IMR-90 (cell line): ENCODE results near the gene ADAMTSL5. TPM values are rescaled to one million over a fixed set of nuclear protein-coding genes. Genes with fewer than 3 reads are reported as not detected.

Experiments used
- ATAC-seq: fragments of 200-7000 bp; cut with Tn5 transposase; 2 replicates; pipeline ENCODE4 v1.9.1; 2020; ENCODE audit warnings: low read depth, mild to moderate bottlenecking, moderate library complexity
- BruUV-seq: library from RNA; stranded (reverse); fragments of 400-500 nt; replicated peaks from 2 replicates; lab custom pipeline; 2021; lab: Mats Ljungman, UMichigan
- CTCF ChIA-PET: fragments of 300-600 bp; formaldehyde crosslinking; extraction: SDS; loops from one replicate; lab custom pipeline; 2021; ENCODE audit warnings: antibody characterized with exemption; lab: Yijun Ruan, JAX
- POLR2A ChIA-PET: fragments of 300-600 bp; sonication (Branson Sonifier 250); formaldehyde crosslinking; loops from one replicate; lab custom pipeline; 2022; ENCODE audit warnings: antibody characterized with exemption; ENCODE audit not compliant: unreplicated experiment; lab: Charles Lee
- DNase-seq: peaks from one replicate; pipeline ENCODE4 v3.0.0; 2013
- H2AFZ ChIP-seq: replicated peaks from 2 replicates; pipeline ENCODE3; 2013; ENCODE audit warnings: low read length, mild to moderate bottlenecking; ENCODE audit not compliant: poor library complexity
- H2AK5ac ChIP-seq: 2 replicates; pipeline ENCODE4 v1.6.1; 2013; ENCODE audit warnings: low read depth, low read length, inconsistent platforms
- H2AK9ac ChIP-seq: replicated peaks from 2 replicates; pipeline ENCODE3; 2013; ENCODE audit warnings: mild to moderate bottlenecking, low read depth, low read length, moderate library complexity; ENCODE audit not compliant: poor library complexity
- H2BK120ac ChIP-seq: 2 replicates; pipeline ENCODE4 v1.6.1; 2013; ENCODE audit warnings: low read depth, low read length, inconsistent platforms
- H2BK15ac ChIP-seq: 3 replicates; pipeline ENCODE4 v1.6.1; 2013; ENCODE audit warnings: low read depth, low read length, inconsistent platforms
- H2BK20ac ChIP-seq: 2 replicates; pipeline ENCODE4 v1.6.1; 2013; ENCODE audit warnings: low read depth, mild to moderate bottlenecking, inconsistent platforms, low read length, moderate library complexity
- H2BK5ac ChIP-seq: 2 replicates; pipeline ENCODE4 v1.6.1; 2013; ENCODE audit warnings: mild to moderate bottlenecking, low read depth, low read length, inconsistent platforms; ENCODE audit not compliant: poor library complexity, severe bottlenecking
- H3K14ac ChIP-seq: replicated peaks from 2 replicates; pipeline ENCODE4 v1.6.1; 2013; ENCODE audit warnings: low read depth, low read length, inconsistent platforms
- H3K18ac ChIP-seq: 2 replicates; pipeline ENCODE4 v1.6.1; 2013; ENCODE audit warnings: low read depth, low read length, control low read depth
- H3K23ac ChIP-seq: 2 replicates; pipeline ENCODE4 v1.6.1; 2013; ENCODE audit warnings: low read depth, low read length, inconsistent platforms
- H3K27ac ChIP-seq: 2 replicates; pipeline ENCODE4 v1.5.1; 2013; ENCODE audit warnings: mild to moderate bottlenecking, control low read depth, low read length; ENCODE audit not compliant: insufficient read depth
- H3K27me3 ChIP-seq: 2 replicates; pipeline ENCODE4 v1.6.1; 2013; ENCODE audit warnings: low read length; ENCODE audit not compliant: control insufficient read depth, insufficient read depth
- H3K36me3 ChIP-seq: 2 replicates; pipeline ENCODE4 v1.6.1; 2013; ENCODE audit warnings: low read length, mixed read lengths; ENCODE audit not compliant: control insufficient read depth, insufficient read depth
- H3K4ac ChIP-seq: 2 replicates; pipeline ENCODE4 v1.6.1; 2013; ENCODE audit warnings: low read depth, low read length, inconsistent platforms
- H3K4me1 ChIP-seq: 2 replicates; pipeline ENCODE4 v1.6.1; 2013; ENCODE audit warnings: low read length, mixed read lengths; ENCODE audit not compliant: control insufficient read depth, insufficient read depth
- H3K4me2 ChIP-seq: 2 replicates; pipeline ENCODE4 v1.6.1; 2013; ENCODE audit warnings: low read depth, mild to moderate bottlenecking, control low read depth, low read length, moderate library complexity
- H3K4me3 ChIP-seq: 2 replicates; pipeline ENCODE4 v1.5.1; 2013; ENCODE audit warnings: low read depth, mild to moderate bottlenecking, control low read depth, low read length, moderate library complexity; ENCODE audit not compliant: insufficient read depth
- H3K56ac ChIP-seq: 2 replicates; pipeline ENCODE4 v1.6.1; 2013; ENCODE audit warnings: low read length, inconsistent platforms; ENCODE audit not compliant: insufficient read depth; ENCODE audit errors: extremely low read depth
- H3K79me1 ChIP-seq, 2 experiments: 2 replicates each; pipeline ENCODE4 v1.6.1; 2013; ENCODE audit warnings: low read length in 2 of 2, inconsistent platforms in 1 of 2, low read depth in 1 of 2
- H3K9ac ChIP-seq: 2 replicates; pipeline ENCODE4 v1.6.1; 2013; ENCODE audit warnings: low read depth, low read length, control low read depth
- H3K9me1 ChIP-seq: 2 replicates; pipeline ENCODE4 v1.6.1; 2013; ENCODE audit warnings: low read length, inconsistent platforms; ENCODE audit not compliant: insufficient read depth
- H3K9me3 ChIP-seq: 2 replicates; pipeline ENCODE4 v1.6.1; 2013; ENCODE audit warnings: low read length; ENCODE audit not compliant: control insufficient read depth, insufficient read depth
- H4K20me1 ChIP-seq: 2 replicates; pipeline ENCODE4 v1.6.1; 2013; ENCODE audit warnings: low read length, inconsistent platforms; ENCODE audit not compliant: insufficient read depth
- H4K5ac ChIP-seq: 2 replicates; pipeline ENCODE4 v1.6.1; 2013; ENCODE audit warnings: mild to moderate bottlenecking, low read depth, low read length, control low read depth
- H4K8ac ChIP-seq, 2 experiments: 2 replicates each; pipeline ENCODE4 v1.6.1; 2013; ENCODE audit warnings: low read depth in 2 of 2, low read length in 2 of 2, control low read depth in 1 of 2, inconsistent platforms in 1 of 2
- H4K91ac ChIP-seq: 2 replicates; pipeline ENCODE4 v1.6.1; 2013; ENCODE audit warnings: low read depth, low read length, inconsistent platforms; ENCODE audit not compliant: insufficient read depth
- BHLHE40 ChIP-seq: fragments of 150-350 bp; IDR thresholded peaks from 2 replicates; pipeline ENCODE4 v1.6.1; 2016; ENCODE audit warnings: mild to moderate bottlenecking, low read depth, low read length
- CEBPB ChIP-seq: IDR thresholded peaks from 2 replicates; pipeline ENCODE4 v1.6.1; 2012; ENCODE audit warnings: low read depth, low read length, improper control_type of control experiment
- FOS ChIP-seq: fragments of 150-350 bp; IDR thresholded peaks from 2 replicates; pipeline ENCODE4 v1.6.1; 2016; ENCODE audit warnings: low read depth, low read length
- MAZ ChIP-seq: IDR thresholded peaks from 2 replicates; pipeline ENCODE4 v1.6.1; 2012; ENCODE audit warnings: low read depth, mild to moderate bottlenecking, low read length, improper control_type of control experiment, moderate library complexity, borderline replicate concordance
- MXI1 ChIP-seq: IDR thresholded peaks from 2 replicates; pipeline ENCODE4 v1.6.1; 2012; ENCODE audit warnings: low read depth, mild to moderate bottlenecking, low read length, moderate library complexity, borderline replicate concordance
- NFE2L2 ChIP-seq: fragments of 150-350 bp; IDR thresholded peaks from 2 replicates; pipeline ENCODE4 v1.6.1; 2016; ENCODE audit warnings: low read depth, mild to moderate bottlenecking, low read length
- POLR2A ChIP-seq: IDR thresholded peaks from 2 replicates; pipeline ENCODE4 v1.6.1; 2012; ENCODE audit warnings: mild to moderate bottlenecking, low read depth, low read length
- RAD21 ChIP-seq: IDR thresholded peaks from 2 replicates; pipeline ENCODE4 v1.6.1; 2012; ENCODE audit warnings: low read length, improper control_type of control experiment
- RCOR1 ChIP-seq: IDR thresholded peaks from 2 replicates; pipeline ENCODE4 v1.6.1; 2012; ENCODE audit warnings: mild to moderate bottlenecking, low read length, improper control_type of control experiment; ENCODE audit not compliant: insufficient replicate concordance
- RFX5 ChIP-seq: IDR thresholded peaks from 2 replicates; pipeline ENCODE4 v1.8.0; 2012; ENCODE audit warnings: low read depth, mild to moderate bottlenecking, low read length, moderate library complexity
- SMC3 ChIP-seq: fragments of 150-350 bp; IDR thresholded peaks from 2 replicates; pipeline ENCODE4 v1.6.1; 2016; ENCODE audit warnings: low read depth, mild to moderate bottlenecking, antibody characterized with exemption, low read length, moderate library complexity
- USF2 ChIP-seq: fragments of 150-350 bp; IDR thresholded peaks from 2 replicates; pipeline ENCODE4 v1.6.1; 2017; ENCODE audit warnings: mild to moderate bottlenecking, antibody characterized with exemption, low read length, low read depth
- WGBS, 2 experiments: methylation state at CpG; one replicate each; pipeline versions ENCODE4 v1.1.5 to v1.1.7; 2013; ENCODE audit warnings: missing lambda C conversion rate in 2 of 2; ENCODE audit not compliant: insufficient read length in 1 of 2; ENCODE audit errors: extremely low coverage in 2 of 2; 5-methylcytosine and 5-hydroxymethylcytosine counted together
- dilution Hi-C: fragments of 300-500 bp; cut with HindIII; formaldehyde crosslinking; loops from one replicate; pipeline ENCODE4 v1.14.3; 2018; ENCODE audit warnings: low sequenced_read_pairs; ENCODE audit not compliant: unreplicated experiment
- in situ Hi-C: fragments of 300-500 bp; cut with MboI; formaldehyde crosslinking; loops from 3 replicates; pipeline ENCODE4 v1.14.3; 2019; ENCODE audit warnings: low sequenced_read_pairs, inconsistent platforms, mixed read lengths
- intact Hi-C: fragments of 100-400 bp; cut with micrococcal nuclease; formaldehyde crosslinking; loops from 2 replicates; pipeline ENCODE4 v1.10.0; 2022
- polyA plus RNA-seq, 3 experiments: library from polyadenylated mRNA; depleted of rRNA; stranded (reverse); fragments of >200 nt; gene quantifications; 2 replicates each; pipeline ENCODE4 v1.2.3, GENCODE V29; 2012; ENCODE audit warnings: low replicate concordance in 1 of 3
- total RNA-seq: library from RNA; depleted of rRNA; stranded (reverse); fragments of >200 nt; gene quantifications from 2 replicates; pipeline ENCODE4 v1.2.3, GENCODE V29; 2012
- TF ChIP-seq, protein P1 (sequence below): fragments of 150-350 bp; IDR thresholded peaks from 2 replicates; pipeline ENCODE4 v1.6.1; 2016; ENCODE audit warnings: low read depth, mild to moderate bottlenecking, low read length, moderate library complexity, borderline replicate concordance
- TF ChIP-seq, protein P2 (sequence below): conservative IDR thresholded peaks from 2 replicates; pipeline ENCODE4 v1.5.1; 2012; ENCODE audit warnings: mild to moderate bottlenecking, low read depth, low read length, improper control_type of control experiment

The ADAMTSL5 gene
- total and polyA plus RNA-seq, 2 of the 4 experiments (the other 2 are of a cell fraction): 0.90 to 10.8 TPM

GRCh38 chr19:1505991-1506881 is 6.6 kb downstream of the ADAMTSL5 start:
- no peak overlapping the region for H3K18ac ChIP-seq
- ATAC-seq: no peak
- peaks cover 4% of the 10 kb centered on the region; the same call in 1 of the 2 replicates for H3K27me3 ChIP-seq
- 83% methylated on average over 28 of the region's 45 CpGs; no CpG with 5 or more reads in 1 of the 2 experiments for WGBS, 2 experiments
- no peak overlapping the region for H2BK20ac ChIP-seq
- dilution Hi-C loops (no loop called here), in situ Hi-C loops (no loop called here), intact Hi-C loops (no loop called here)
- BruUV-seq: no TSS peak
- no peak overlapping the region for H2BK5ac ChIP-seq
- H4K5ac ChIP-seq: no peak overlapping the region
- H3K9ac ChIP-seq: no peak overlapping the region
- peaks cover 0 to 6% of the 10 kb centered on the region in 2 experiments; a peak in 1 of 4 replicates for H3K79me1 ChIP-seq
- no peak overlapping the region for H4K91ac ChIP-seq
- no peak overlapping the region for H3K4me3 ChIP-seq
- H3K4me2 ChIP-seq: no peak overlapping the region
- no peak overlapping the region for H3K56ac ChIP-seq
- H3K9me3 ChIP-seq: no peaks in the 10 kb centered on the region
- H2BK15ac ChIP-seq: no peak overlapping the region
- H3K4ac ChIP-seq: no peak overlapping the region
- H2BK120ac ChIP-seq: no peak overlapping the region
- no peak for DNase-seq
- H3K27ac ChIP-seq: no peak overlapping the region
- peaks cover 13% of the 10 kb centered on the region for H3K36me3 ChIP-seq
- H4K8ac ChIP-seq: no peak overlapping the region
- CTCF ChIA-PET: interaction anchor here (0.5 kb wide), 1 partner anchor 28 kb away, joined by 3 read pairs; no protein-coding TSS in a partner anchor
- no peaks in the 10 kb centered on the region; the same call in 1 of the 2 replicates for H4K20me1 ChIP-seq
- no peaks in the 10 kb centered on the region; the same call in 1 of the 2 replicates for H3K9me1 ChIP-seq
- no peak overlapping the region for H2AK5ac ChIP-seq
- H2AK9ac ChIP-seq: peak overlapping the region; percentile 42
- H3K23ac ChIP-seq: no peak overlapping the region
- POLR2A ChIA-PET: no interaction called here
- H2AFZ ChIP-seq: no peak overlapping the region
- peaks cover 5% of the 10 kb centered on the region for H3K4me1 ChIP-seq
- H3K14ac ChIP-seq: no peak overlapping the region
- TF ChIP-seq MAZ (no peak), POLR2A (no peak), RAD21 (no peak), CEBPB (no peak), USF2 (no peak), FOS (no peak), SMC3 (no peak), RFX5 (no peak), BHLHE40 (no peak), RCOR1 (no peak), MXI1 (no peak), NFE2L2 (no peak)
- TF ChIP-seq, protein P1, sequence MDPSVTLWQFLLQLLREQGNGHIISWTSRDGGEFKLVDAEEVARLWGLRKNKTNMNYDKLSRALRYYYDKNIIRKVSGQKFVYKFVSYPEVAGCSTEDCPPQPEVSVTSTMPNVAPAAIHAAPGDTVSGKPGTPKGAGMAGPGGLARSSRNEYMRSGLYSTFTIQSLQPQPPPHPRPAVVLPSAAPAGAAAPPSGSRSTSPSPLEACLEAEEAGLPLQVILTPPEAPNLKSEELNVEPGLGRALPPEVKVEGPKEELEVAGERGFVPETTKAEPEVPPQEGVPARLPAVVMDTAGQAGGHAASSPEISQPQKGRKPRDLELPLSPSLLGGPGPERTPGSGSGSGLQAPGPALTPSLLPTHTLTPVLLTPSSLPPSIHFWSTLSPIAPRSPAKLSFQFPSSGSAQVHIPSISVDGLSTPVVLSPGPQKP: no peak
- TF ChIP-seq, protein P2, sequence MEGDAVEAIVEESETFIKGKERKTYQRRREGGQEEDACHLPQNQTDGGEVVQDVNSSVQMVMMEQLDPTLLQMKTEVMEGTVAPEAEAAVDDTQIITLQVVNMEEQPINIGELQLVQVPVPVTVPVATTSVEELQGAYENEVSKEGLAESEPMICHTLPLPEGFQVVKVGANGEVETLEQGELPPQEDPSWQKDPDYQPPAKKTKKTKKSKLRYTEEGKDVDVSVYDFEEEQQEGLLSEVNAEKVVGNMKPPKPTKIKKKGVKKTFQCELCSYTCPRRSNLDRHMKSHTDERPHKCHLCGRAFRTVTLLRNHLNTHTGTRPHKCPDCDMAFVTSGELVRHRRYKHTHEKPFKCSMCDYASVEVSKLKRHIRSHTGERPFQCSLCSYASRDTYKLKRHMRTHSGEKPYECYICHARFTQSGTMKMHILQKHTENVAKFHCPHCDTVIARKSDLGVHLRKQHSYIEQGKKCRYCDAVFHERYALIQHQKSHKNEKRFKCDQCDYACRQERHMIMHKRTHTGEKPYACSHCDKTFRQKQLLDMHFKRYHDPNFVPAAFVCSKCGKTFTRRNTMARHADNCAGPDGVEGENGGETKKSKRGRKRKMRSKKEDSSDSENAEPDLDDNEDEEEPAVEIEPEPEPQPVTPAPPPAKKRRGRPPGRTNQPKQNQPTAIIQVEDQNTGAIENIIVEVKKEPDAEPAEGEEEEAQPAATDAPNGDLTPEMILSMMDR: no peak
